ENCODE data around the gene PLCL2. TPM values are rescaled to one million over a fixed set of nuclear protein-coding genes. Genes with fewer than 3 reads are reported as not detected.

Gene PLCL2
- total RNA-seq, 1 donor from 2014 or later: 1.8 TPM

- Mint-ChIP-seq H3K4me1 (ENCODE audit: unreplicated experiment) (peaks cover 15% of the 10 kb centered on the region), H3K27ac (ENCODE audit: unreplicated experiment) (no peak overlapping the region), H3K27me3 (ENCODE audit: unreplicated experiment) (peaks cover 8% of the 10 kb centered on the region), H3K4me3 (ENCODE audit: unreplicated experiment) (no peak overlapping the region), H3K36me3 (ENCODE audit: unreplicated experiment) (no peaks in the 10 kb centered on the region), H3K9me3 (ENCODE audit: unreplicated experiment) (no peaks in the 10 kb centered on the region)
- no peak for DNase-seq (ENCODE audit: extremely low spot score, unreplicated experiment)
- no peak for TF ChIP-seq CTCF (IDR thresholded peaks at IDR 0.05)
Observed at GRCh38 chr3:16904423-16905417, 20.0 kb downstream of the PLCL2 start.

DNA sequence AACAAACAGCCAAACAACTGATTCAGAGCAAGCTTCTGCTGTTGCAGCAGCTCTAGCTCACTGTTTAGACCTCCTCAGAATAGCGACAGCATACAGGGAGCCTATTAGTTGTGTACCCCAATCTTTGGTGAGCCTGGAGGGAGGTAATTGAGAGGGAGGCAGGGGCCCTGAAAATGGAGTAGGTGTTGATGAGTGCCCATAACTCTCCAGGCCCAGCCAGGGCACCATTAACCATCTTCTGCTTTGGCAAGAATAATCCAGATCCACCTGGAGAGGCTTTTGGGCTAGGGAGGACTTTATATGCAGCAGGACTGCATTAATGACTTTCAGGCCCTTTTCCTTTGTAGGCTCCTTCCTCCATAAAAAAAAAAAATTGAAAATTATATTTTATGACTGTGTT lies 20.9 kb downstream of the PLCL2 start:
- peaks cover 8% of the 10 kb centered on the region for H3K27me3 Mint-ChIP-seq (ENCODE audit: unreplicated experiment)
- DNase-seq (ENCODE audit: extremely low spot score, unreplicated experiment): no peak

DNA sequence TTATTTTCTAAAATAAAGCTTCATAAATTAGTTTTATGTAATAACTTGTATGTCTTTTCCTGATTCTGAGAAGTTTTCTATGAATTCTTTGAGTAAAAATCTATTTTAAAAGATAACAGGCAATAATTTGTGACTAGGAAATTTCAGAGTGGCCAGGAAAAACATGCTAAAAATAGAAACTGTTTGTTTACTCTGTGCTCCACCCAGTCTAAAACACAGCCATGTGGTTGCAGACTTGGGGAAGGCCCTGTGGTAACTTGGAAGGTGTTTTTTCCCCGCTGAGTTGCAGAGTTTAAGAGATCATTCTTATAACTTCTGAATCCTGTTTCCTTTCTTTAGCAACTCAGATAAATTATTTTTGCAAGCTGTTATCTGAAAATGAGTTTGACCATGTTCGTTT lies 21.9 kb downstream of the PLCL2 start:
- no peak for DNase-seq (ENCODE audit: extremely low spot score, unreplicated experiment)
- H3K27ac Mint-ChIP-seq (ENCODE audit: unreplicated experiment): no peak overlapping the region
- H3K27me3 Mint-ChIP-seq (ENCODE audit: unreplicated experiment): peaks cover 4% of the 10 kb centered on the region
- H3K4me1 Mint-ChIP-seq (ENCODE audit: unreplicated experiment): peaks cover 15% of the 10 kb centered on the region
- no peak overlapping the region for H3K4me3 Mint-ChIP-seq (ENCODE audit: unreplicated experiment)
- no peaks in the 10 kb centered on the region for H3K9me3 Mint-ChIP-seq (ENCODE audit: unreplicated experiment)
- no peaks in the 10 kb centered on the region for H3K36me3 Mint-ChIP-seq (ENCODE audit: unreplicated experiment)
- no peak for TF ChIP-seq CTCF (IDR thresholded peaks at IDR 0.05)

More for the DNA sequence above, 20.9 kb downstream of the PLCL2 start:
- Mint-ChIP-seq H3K4me1 (ENCODE audit: unreplicated experiment) (peaks cover 15% of the 10 kb centered on the region), H3K27ac (ENCODE audit: unreplicated experiment) (no peak overlapping the region), H3K36me3 (ENCODE audit: unreplicated experiment) (no peaks in the 10 kb centered on the region), H3K4me3 (ENCODE audit: unreplicated experiment) (no peak overlapping the region), H3K9me3 (ENCODE audit: unreplicated experiment) (no peaks in the 10 kb centered on the region)
- no peak for TF ChIP-seq CTCF (IDR thresholded peaks at IDR 0.05)

DNA sequence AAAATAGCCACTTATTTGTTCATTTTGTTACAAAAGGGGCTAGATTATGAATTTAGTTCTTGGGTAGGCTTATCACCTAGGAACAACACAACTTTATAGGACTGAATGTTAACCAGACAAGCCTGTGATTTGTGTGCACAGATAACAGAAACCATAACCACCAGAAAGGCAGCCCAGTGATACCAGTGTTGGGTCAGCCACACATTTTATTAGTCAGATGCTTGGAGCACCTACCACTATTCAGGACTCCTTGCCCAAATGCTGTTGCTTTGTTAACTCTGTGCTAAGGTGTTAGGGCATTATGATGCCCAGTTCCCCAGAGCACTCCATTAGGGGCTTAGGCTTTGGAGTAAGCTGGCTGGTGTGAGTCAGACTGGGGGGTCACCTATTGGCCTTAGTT lies 22.5 kb downstream of the PLCL2 start:
- no peaks in the 10 kb centered on the region for H3K36me3 Mint-ChIP-seq (ENCODE audit: unreplicated experiment)
- H3K9me3 Mint-ChIP-seq (ENCODE audit: unreplicated experiment): no peaks in the 10 kb centered on the region
- no peak overlapping the region for H3K4me3 Mint-ChIP-seq (ENCODE audit: unreplicated experiment)
- H3K27ac Mint-ChIP-seq (ENCODE audit: unreplicated experiment): no peak overlapping the region
- no peak for DNase-seq (ENCODE audit: extremely low spot score, unreplicated experiment)
- peaks cover 15% of the 10 kb centered on the region for H3K4me1 Mint-ChIP-seq (ENCODE audit: unreplicated experiment)
- no peak for TF ChIP-seq CTCF (IDR thresholded peaks at IDR 0.05)
- no peaks in the 10 kb centered on the region for H3K27me3 Mint-ChIP-seq (ENCODE audit: unreplicated experiment)

GRCh38 chr3:16908016-16908807 lies 23.5 kb downstream of the PLCL2 start:
- Mint-ChIP-seq H3K4me1 (ENCODE audit: unreplicated experiment) (peaks cover 15% of the 10 kb centered on the region), H3K27me3 (ENCODE audit: unreplicated experiment) (no peaks in the 10 kb centered on the region), H3K9me3 (ENCODE audit: unreplicated experiment) (no peaks in the 10 kb centered on the region), H3K4me3 (ENCODE audit: unreplicated experiment) (no peak overlapping the region), H3K27ac (ENCODE audit: unreplicated experiment) (no peak overlapping the region), H3K36me3 (ENCODE audit: unreplicated experiment) (no peaks in the 10 kb centered on the region)
- DNase-seq (ENCODE audit: extremely low spot score, unreplicated experiment): no peak
- TF ChIP-seq CTCF (IDR thresholded peaks at IDR 0.05): no peak

All from osteocyte (in vitro differentiated cells).